ENCODE measurements around the gene RHBDF1.
"Not testable (repeated sequence)": the region's sequence is repeated elsewhere in the genome, so short reads cannot be mapped to it uniquely, and the experiment has no call there.

Gene RHBDF1

DNA sequence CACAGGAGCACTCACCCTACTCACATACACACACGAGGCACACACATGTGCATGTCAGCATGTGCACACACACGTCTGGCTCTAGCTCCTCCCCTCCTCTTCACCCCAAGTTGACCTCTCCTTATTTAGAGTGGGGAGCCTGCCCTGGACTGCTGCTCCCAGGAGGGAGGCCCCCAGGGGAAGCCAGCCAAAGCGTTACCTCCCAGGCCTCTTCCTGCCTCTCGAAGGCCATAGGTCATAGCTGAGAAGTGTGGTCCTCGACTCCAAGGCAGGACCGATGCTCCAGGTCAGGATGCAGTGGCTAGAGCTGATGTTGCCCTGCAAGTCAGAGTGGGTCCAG lies 37.8 kb downstream of the RHBDF1 start:
- no peak for DNase-seq

- no peak for DNase-seq
Observed at GRCh38 chr16:33877-34647, 38.4 kb downstream of the RHBDF1 start.

- DNase-seq: not testable (repeated sequence)
Observed at GRCh38 chr16:33154-33876, 39.1 kb downstream of the RHBDF1 start.

DNA sequence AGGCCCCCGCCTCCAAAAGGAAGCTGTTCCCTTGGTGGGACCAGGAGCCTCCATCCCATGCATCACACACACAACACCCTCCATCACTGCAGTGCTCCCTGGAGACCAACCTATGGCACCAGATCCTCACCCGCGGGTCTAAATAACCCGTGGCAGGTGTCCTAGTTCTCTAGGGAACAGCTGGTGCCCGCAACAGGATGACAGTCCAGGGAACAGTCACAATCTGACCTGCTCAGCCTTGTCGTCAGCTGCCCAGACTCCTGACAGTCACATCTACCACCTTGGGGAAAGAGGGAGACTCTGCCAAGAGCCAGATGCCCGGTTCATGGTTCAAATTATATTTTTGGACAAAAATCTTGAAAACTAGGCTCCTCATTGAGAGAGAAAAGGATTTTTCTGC lies 41.8 kb downstream of the RHBDF1 start:
- DNase-seq: not testable (repeated sequence)

DNA sequence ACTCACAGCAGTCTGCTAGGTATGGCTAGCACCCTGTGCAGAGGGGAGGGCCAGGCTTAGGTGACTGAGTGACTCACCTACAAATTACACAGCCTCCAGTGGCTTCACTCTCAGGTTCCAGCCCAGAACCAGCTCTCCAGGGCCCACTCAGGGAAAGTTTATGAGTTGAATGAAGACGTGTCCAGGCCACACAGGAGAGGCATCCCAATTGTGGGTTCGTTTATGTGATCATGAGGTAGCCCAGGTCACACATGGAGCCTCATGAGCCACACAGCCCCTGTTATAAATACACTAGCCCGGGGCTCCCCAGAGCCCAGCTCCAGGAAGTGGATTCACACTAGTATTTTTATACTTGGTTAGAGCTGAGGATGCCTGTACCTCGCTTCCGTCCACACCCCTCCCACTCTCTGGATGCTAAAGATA lies 46.5 kb downstream of the RHBDF1 start:
- DNase-seq: not testable (repeated sequence)

DNA sequence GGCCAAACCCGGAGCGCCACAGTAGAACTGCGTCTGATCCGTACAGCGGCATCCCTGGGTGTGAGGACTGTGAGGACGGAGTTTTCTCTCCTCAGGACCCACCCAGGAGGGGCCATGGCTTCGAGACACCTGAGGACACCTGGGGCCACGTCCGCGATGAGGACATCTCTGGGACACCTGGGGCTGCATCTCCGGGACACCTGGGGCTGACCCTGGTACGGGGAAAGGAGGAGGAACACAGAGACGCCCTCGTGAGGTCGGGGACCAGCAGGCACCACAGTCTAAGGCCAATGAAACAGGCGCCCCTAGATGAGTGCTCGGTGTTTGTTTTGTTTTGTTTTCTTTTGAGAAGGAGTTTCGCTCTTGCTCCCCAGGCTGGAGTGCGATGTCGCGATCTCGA lies 48.3 kb downstream of the RHBDF1 start:
- DNase-seq: not testable (repeated sequence)

GRCh38 chr16:20886-21285 lies 51.5 kb downstream of the RHBDF1 start:
- not testable (repeated sequence) for DNase-seq

- not testable (repeated sequence) for DNase-seq
Observed at GRCh38 chr16:17062-17765, 55.2 kb downstream of the RHBDF1 start.

- peak; percentile 95 for DNase-seq
Observed at GRCh38 chr16:10772-11171, 61.7 kb downstream of the RHBDF1 start.

DNA sequence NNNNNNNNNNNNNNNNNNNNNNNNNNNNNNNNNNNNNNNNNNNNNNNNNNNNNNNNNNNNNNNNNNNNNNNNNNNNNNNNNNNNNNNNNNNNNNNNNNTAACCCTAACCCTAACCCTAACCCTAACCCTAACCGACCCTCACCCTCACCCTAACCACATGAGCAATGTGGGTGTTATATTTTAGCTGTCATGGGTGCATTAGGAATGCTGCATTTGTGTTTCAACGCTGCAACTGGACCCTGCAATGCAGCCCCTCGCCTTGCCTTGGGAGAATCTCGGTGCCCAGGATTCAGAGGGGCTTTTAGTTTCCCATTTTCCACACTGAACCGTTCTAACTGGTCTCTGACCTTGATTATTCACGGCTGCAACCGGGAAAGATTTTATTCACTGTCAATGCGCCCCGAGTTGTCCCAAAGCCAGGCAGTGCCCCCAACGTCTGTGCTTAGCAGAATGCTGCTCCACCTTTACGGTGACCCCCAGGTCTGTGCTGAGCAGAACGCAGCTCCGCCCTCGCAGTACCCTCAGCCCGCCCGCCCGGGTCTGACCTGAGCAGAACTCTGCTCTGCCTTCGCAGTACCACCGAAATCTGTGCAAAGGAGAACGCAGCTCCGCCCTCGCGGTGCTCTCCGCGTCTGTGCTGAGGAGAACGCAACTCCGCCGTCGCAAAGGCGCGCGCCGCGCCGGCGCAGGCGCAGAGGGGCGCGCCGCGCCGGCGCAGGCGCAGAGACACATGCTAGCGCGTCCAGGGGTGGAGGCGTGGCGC lies 62.3 kb downstream of the RHBDF1 start:
- peak; percentile 49 for DNase-seq

All from stimulated activated CD8-positive, alpha-beta memory T cell treated with anti-CD3 and anti-CD28 coated beads, Interleukin-4, amount 100 ng/mL, for 48 hours (primary cell).